Natural killer cell (primary cell): Measurements from ENCODE around the gene VMP1. TPM values are rescaled to one million over a fixed set of nuclear protein-coding genes. Genes with fewer than 3 reads are reported as not detected.
"Not testable (repeated sequence)": the region's sequence is repeated elsewhere in the genome, so short reads cannot be mapped to it uniquely, and the experiment has no call there.

Source experiments
- ATAC-seq, 3 donors: fragments of 150-1000 bp in 2 of 3; fragments of 200-7000 bp in 1 of 3; cut with Tn5 transposase; 1 replicate in 1 of 3; 2 replicates in 2 of 3; pipeline ENCODE4 v1.10.0; 2021; ENCODE audit warnings: mild to moderate bottlenecking in 2 of 3, moderate library complexity in 2 of 3
- DNase-seq, 2 donors: peaks; one replicate each; pipeline versions ENCODE4 v3.0.0 to v3.0.0-alpha.2; 2013 to 2021; ENCODE audit warnings: mixed read lengths in 1 of 2
- H3K27ac ChIP-seq: one replicate; pipeline ENCODE4 v1.5.1; 2013; ENCODE audit warnings: mild to moderate bottlenecking, low read length
- H3K27me3 ChIP-seq: one replicate; pipeline ENCODE4 v1.6.1; 2013; ENCODE audit warnings: low read length; ENCODE audit not compliant: control insufficient read depth, insufficient read depth
- H3K36me3 ChIP-seq: one replicate; pipeline ENCODE4 v1.6.1; 2013; ENCODE audit warnings: low read length; ENCODE audit not compliant: control insufficient read depth, insufficient read depth
- H3K4me1 ChIP-seq: one replicate; pipeline ENCODE4 v1.6.1; 2013; ENCODE audit warnings: low read length; ENCODE audit not compliant: control insufficient read depth, insufficient read depth
- H3K4me3 ChIP-seq: one replicate; pipeline ENCODE4 v1.5.1; 2013; ENCODE audit warnings: low read length
- H3K9me3 ChIP-seq: one replicate; pipeline ENCODE4 v1.6.1; 2013; ENCODE audit warnings: low read length; ENCODE audit not compliant: control insufficient read depth, insufficient read depth
- H3K27ac Mint-ChIP-seq, 2 donors: one replicate each; pipeline ENCODE4 v1.8.0; 2022; ENCODE audit warnings: mild to moderate bottlenecking in 2 of 2, mixed read lengths in 2 of 2, moderate library complexity in 1 of 2
- H3K27me3 Mint-ChIP-seq, 2 donors: one replicate each; pipeline ENCODE4 v1.8.0; 2022; ENCODE audit warnings: low read depth in 2 of 2, mixed read lengths in 2 of 2
- H3K36me3 Mint-ChIP-seq: one replicate; pipeline ENCODE4 v1.8.0; 2022; ENCODE audit warnings: mixed read lengths
- H3K4me1 Mint-ChIP-seq, 2 donors: one replicate each; pipeline ENCODE4 v1.8.0; 2022; ENCODE audit warnings: mixed read lengths in 2 of 2
- H3K4me3 Mint-ChIP-seq: one replicate; pipeline ENCODE4 v1.8.0; 2022; ENCODE audit warnings: mild to moderate bottlenecking, moderate library complexity, mixed read lengths
- H3K9me3 Mint-ChIP-seq, 2 donors: one replicate each; pipeline ENCODE4 v1.8.0; 2022; ENCODE audit warnings: mixed read lengths in 2 of 2
- CTCF ChIP-seq: fragments of 200-600 bp; IDR thresholded peaks from one replicate; pipeline ENCODE4 v1.8.0; 2022; ENCODE audit warnings: antibody characterized with exemption
- WGBS: methylation state at CpG from one replicate; pipeline ENCODE4 v1.1.7; 2013; ENCODE audit warnings: missing lambda C conversion rate; ENCODE audit not compliant: insufficient coverage; 5-methylcytosine and 5-hydroxymethylcytosine counted together
- intact Hi-C: fragments of 100-400 bp; cut with micrococcal nuclease; formaldehyde crosslinking; loops from one replicate; pipeline ENCODE4 v1.14.2; 2022
- total RNA-seq, 4 donors: library from RNA; stranded (reverse); fragments of 120-200 nt in 1 of 4; gene quantifications; one replicate each; pipeline versions ENCODE4 v1.2.3 to v1.2.4, GENCODE V29; 2013 to 2022

The VMP1 gene
- total RNA-seq, 3 donors from 2014 or later (not counting 1 experiment from before 2014, with no cell fraction given): 136 to 175 (median 162) TPM

GRCh38 chr17:59790910-59791309 lies 83.5 kb downstream of the VMP1 start:
- H3K4me1 ChIP-seq: peaks cover 14% of the 10 kb centered on the region
- Mint-ChIP-seq H3K4me3 (no peak overlapping the region), H3K36me3 (no peaks in the 10 kb centered on the region), H3K27me3 (no peaks in the 10 kb centered on the region), H3K27ac (peak overlapping the region in 1 of 2 donors; percentile 29), H3K4me1 (peaks cover 15% of the 10 kb centered on the region in 2 donors), H3K9me3 (no peaks in the 10 kb centered on the region)
- DNase-seq: no peak
- H3K9me3 ChIP-seq: no peaks in the 10 kb centered on the region
- TF ChIP-seq CTCF: no peak
- H3K4me3 ChIP-seq: no peak overlapping the region
- H3K27ac ChIP-seq: no peak overlapping the region
- WGBS: 87% methylated on average over 4 of the region's 4 CpGs
- intact Hi-C loops: no loop called here
- ATAC-seq: no peak
- no peaks in the 10 kb centered on the region for H3K36me3 ChIP-seq
- no peaks in the 10 kb centered on the region for H3K27me3 ChIP-seq

GRCh38 chr17:59791603-59792457 lies 84.4 kb downstream of the VMP1 start:
- Histone ChIP-seq H3K4me1 (peaks cover 14% of the 10 kb centered on the region), H3K4me3 (no peak overlapping the region), H3K36me3 (no peaks in the 10 kb centered on the region), H3K27ac (no peak overlapping the region), H3K27me3 (no peaks in the 10 kb centered on the region), H3K9me3 (no peaks in the 10 kb centered on the region)
- peak overlapping the region; percentile 34 to 58 for H3K27ac Mint-ChIP-seq
- intact Hi-C loops: no loop called here
- no peaks in the 10 kb centered on the region for H3K27me3 Mint-ChIP-seq
- TF ChIP-seq CTCF: no peak
- WGBS: 95% methylated on average over 7 of the region's 7 CpGs
- H3K36me3 Mint-ChIP-seq: no peaks in the 10 kb centered on the region
- no peak for ATAC-seq
- H3K9me3 Mint-ChIP-seq: no peaks in the 10 kb centered on the region
- no peak overlapping the region for H3K4me3 Mint-ChIP-seq
- H3K4me1 Mint-ChIP-seq: peaks cover 6 to 7% of the 10 kb centered on the region in 2 donors
- no peak for DNase-seq

GRCh38 chr17:59792458-59792823 lies 85.0 kb downstream of the VMP1 start:
- H3K36me3 ChIP-seq, H3K9me3 ChIP-seq, H3K4me3 ChIP-seq, H3K27ac Mint-ChIP-seq, H3K27ac ChIP-seq, H3K9me3 Mint-ChIP-seq, ATAC-seq, H3K27me3 Mint-ChIP-seq, H3K36me3 Mint-ChIP-seq, H3K4me1 Mint-ChIP-seq, H3K4me3 Mint-ChIP-seq, H3K27me3 ChIP-seq, intact Hi-C loops, DNase-seq: not testable (repeated sequence)
- 98% methylated on average over 9 of the region's 10 CpGs for WGBS
- H3K4me1 ChIP-seq: peaks cover 10% of the 10 kb centered on the region

- Mint-ChIP-seq H3K27ac (no peak overlapping the region), H3K9me3 (no peaks in the 10 kb centered on the region), H3K4me3 (no peak overlapping the region), H3K4me1 (peaks cover 5 to 8% of the 10 kb centered on the region in 2 donors), H3K36me3 (no peaks in the 10 kb centered on the region), H3K27me3 (no peaks in the 10 kb centered on the region)
- H3K4me1 ChIP-seq: peaks cover 3% of the 10 kb centered on the region
- DNase-seq (no peak), ATAC-seq (no peak)
- no peak for TF ChIP-seq CTCF
- no peak overlapping the region for H3K4me3 ChIP-seq
- intact Hi-C loops: no loop called here
- no peaks in the 10 kb centered on the region for H3K36me3 ChIP-seq
- H3K9me3 ChIP-seq: no peaks in the 10 kb centered on the region
- no peak overlapping the region for H3K27ac ChIP-seq
- H3K27me3 ChIP-seq: no peaks in the 10 kb centered on the region
- WGBS: no CpG with 5 or more reads among the region's 6 CpGs
These were observed 85.8 kb downstream of the VMP1 start for GRCh38 chr17:59793205-59793604.
